WTC11 (cell line): ENCODE data around the gene ARL4D. TPM values are rescaled to one million over a fixed set of nuclear protein-coding genes. Genes with fewer than 3 reads are reported as not detected.

Experiments used
- ATAC-seq: fragments of 200-7000 bp; cut with Tn5 transposase; 2 replicates; pipeline ENCODE4 v1.10.0; 2021; ENCODE audit warnings: mild to moderate bottlenecking, moderate library complexity
- CTCF ChIA-PET: fragments of 300-600 bp; sonication (Branson Sonifier 250); formaldehyde crosslinking; loops from one replicate; lab custom pipeline; 2021; ENCODE audit warnings: antibody characterized with exemption; lab: Charles Lee
- POLR2A ChIA-PET: fragments of 350-600 bp; sonication (Branson Sonifier 250); formaldehyde crosslinking; loops from one replicate; lab custom pipeline; 2021; ENCODE audit warnings: antibody characterized with exemption; lab: Charles Lee
- DNase-seq: peaks from one replicate; pipeline ENCODE4 v3.0.0; 2021; ENCODE audit warnings: low spot score
- H3K27ac Mint-ChIP-seq: 2 replicates; pipeline ENCODE4 v1.8.0; 2021; ENCODE audit warnings: mixed read lengths
- H3K27me3 Mint-ChIP-seq: 2 replicates; pipeline ENCODE4 v1.8.0; 2021; ENCODE audit warnings: low read depth, mild to moderate bottlenecking, moderate library complexity, mixed read lengths
- H3K36me3 Mint-ChIP-seq: 2 replicates; pipeline ENCODE4 v1.8.0; 2021; ENCODE audit warnings: mixed read lengths
- H3K4me1 Mint-ChIP-seq: 2 replicates; pipeline ENCODE4 v1.8.0; 2022; ENCODE audit warnings: mixed read lengths
- H3K4me3 Mint-ChIP-seq: 2 replicates; pipeline ENCODE4 v1.8.0; 2021; ENCODE audit warnings: mild to moderate bottlenecking, moderate library complexity, mixed read lengths
- H3K9me3 Mint-ChIP-seq: 2 replicates; pipeline ENCODE4 v1.8.0; 2021; ENCODE audit warnings: mixed read lengths
- CREB1 ChIP-seq: sonication (generic); formaldehyde crosslinking; IDR thresholded peaks from 2 replicates; pipeline ENCODE4 v1.8.0; 2023; ENCODE audit warnings: mild to moderate bottlenecking, missing genetic modification reagents
- EMX1 ChIP-seq: fragments of 250-450 bp; sonication (Bioruptor Pico); IDR thresholded peaks from 2 replicates; pipeline ENCODE4 v1.8.0; 2021; ENCODE audit warnings: mild to moderate bottlenecking
- ESRRA ChIP-seq: sonication (generic); formaldehyde crosslinking; IDR thresholded peaks from 2 replicates; pipeline ENCODE4 v1.8.1; 2022; ENCODE audit warnings: mild to moderate bottlenecking, missing genetic modification reagents, borderline replicate concordance
- MLX ChIP-seq: sonication (generic); formaldehyde crosslinking; IDR thresholded peaks from 2 replicates; pipeline ENCODE4 v1.8.1; 2023; ENCODE audit warnings: mild to moderate bottlenecking, missing genetic modification reagents, moderate library complexity
- MXD4 ChIP-seq: fragments of 250-450 bp; sonication (Bioruptor Pico); IDR thresholded peaks from 2 replicates; pipeline ENCODE4 v1.8.0; 2021; ENCODE audit warnings: mild to moderate bottlenecking, moderate library complexity, borderline replicate concordance
- NR1H2 ChIP-seq: sonication (generic); formaldehyde crosslinking; IDR thresholded peaks from 2 replicates; pipeline ENCODE4 v1.9.0; 2021; ENCODE audit warnings: mild to moderate bottlenecking, moderate library complexity, missing genetic modification reagents
- RELA ChIP-seq: sonication (generic); formaldehyde crosslinking; IDR thresholded peaks from 2 replicates; pipeline ENCODE4 v1.8.1; 2022; ENCODE audit warnings: missing genetic modification reagents, mild to moderate bottlenecking, borderline replicate concordance
- SMAD3 ChIP-seq: sonication (generic); formaldehyde crosslinking; IDR thresholded peaks from 2 replicates; pipeline ENCODE4 v1.8.0; 2022; ENCODE audit warnings: missing genetic modification reagents, mild to moderate bottlenecking, borderline replicate concordance
- USF2 ChIP-seq: sonication (generic); formaldehyde crosslinking; IDR thresholded peaks from 2 replicates; pipeline ENCODE4 v1.8.1; 2023; ENCODE audit warnings: mild to moderate bottlenecking, missing genetic modification reagents, moderate library complexity
- ZMAT4 ChIP-seq: fragments of 250-450 bp; sonication (Bioruptor Pico); IDR thresholded peaks from 2 replicates; pipeline ENCODE4 v1.9.0; 2021; ENCODE audit warnings: mild to moderate bottlenecking
- ZNF138 ChIP-seq: sonication (generic); formaldehyde crosslinking; conservative IDR thresholded peaks from 2 replicates; pipeline ENCODE4 v1.8.1; 2022; ENCODE audit warnings: mild to moderate bottlenecking, moderate library complexity, missing genetic modification reagents
- total RNA-seq: library from RNA; stranded (reverse); gene quantifications from 3 replicates; pipeline ENCODE4 v1.2.3, GENCODE V29; 2021
- TF ChIP-seq, protein P1 (sequence below): fragments of 250-450 bp; sonication (Bioruptor Pico); IDR thresholded peaks from 2 replicates; pipeline ENCODE4 v2.1.2; 2022; ENCODE audit warnings: mild to moderate bottlenecking, moderate library complexity
- TF ChIP-seq, protein P2 (sequence below): sonication (generic); formaldehyde crosslinking; conservative IDR thresholded peaks from 2 replicates; pipeline ENCODE4 v1.8.1; 2022; ENCODE audit warnings: mild to moderate bottlenecking, missing genetic modification reagents
- TF ChIP-seq, protein P3 (sequence below): sonication (generic); formaldehyde crosslinking; IDR thresholded peaks from 2 replicates; pipeline ENCODE4 v1.8.0; 2022; ENCODE audit warnings: mild to moderate bottlenecking, missing genetic modification reagents
- TF ChIP-seq, protein P4 (sequence below): sonication (generic); formaldehyde crosslinking; IDR thresholded peaks from 2 replicates; pipeline ENCODE4 v1.8.1; 2023; ENCODE audit warnings: mild to moderate bottlenecking, missing genetic modification reagents
- TF ChIP-seq, protein P5 (sequence below): sonication (generic); formaldehyde crosslinking; IDR thresholded peaks from 2 replicates; pipeline ENCODE4 v1.8.1; 2023; ENCODE audit warnings: mild to moderate bottlenecking, missing genetic modification reagents, borderline replicate concordance

The ARL4D gene
- total RNA-seq, 1 experiment from 2014 or later, result 11.9 TPM

- DNase-seq (no peak), ATAC-seq (no peak)
- H3K27me3 Mint-ChIP-seq, result no peaks in the 10 kb centered on the region
- ChIA-PET CTCF (interaction anchor here (1.4 to 1.6 kb wide), 3 partner anchors 12 to 73 kb away, joined by 3 to 7 read pairs (median 4); partner anchors contain the start of genes ARL4D and DHX8), POLR2A (interaction anchor here (1.1 kb wide), 1 partner anchor 23 kb away, joined by 3 read pairs; no protein-coding TSS in a partner anchor)
- H3K27ac Mint-ChIP-seq, result no peak overlapping the region
- peaks cover 17% of the 10 kb centered on the region for H3K4me1 Mint-ChIP-seq
- no peak overlapping the region for H3K4me3 Mint-ChIP-seq
- no peaks in the 10 kb centered on the region for H3K36me3 Mint-ChIP-seq
- TF ChIP-seq, protein P1, sequence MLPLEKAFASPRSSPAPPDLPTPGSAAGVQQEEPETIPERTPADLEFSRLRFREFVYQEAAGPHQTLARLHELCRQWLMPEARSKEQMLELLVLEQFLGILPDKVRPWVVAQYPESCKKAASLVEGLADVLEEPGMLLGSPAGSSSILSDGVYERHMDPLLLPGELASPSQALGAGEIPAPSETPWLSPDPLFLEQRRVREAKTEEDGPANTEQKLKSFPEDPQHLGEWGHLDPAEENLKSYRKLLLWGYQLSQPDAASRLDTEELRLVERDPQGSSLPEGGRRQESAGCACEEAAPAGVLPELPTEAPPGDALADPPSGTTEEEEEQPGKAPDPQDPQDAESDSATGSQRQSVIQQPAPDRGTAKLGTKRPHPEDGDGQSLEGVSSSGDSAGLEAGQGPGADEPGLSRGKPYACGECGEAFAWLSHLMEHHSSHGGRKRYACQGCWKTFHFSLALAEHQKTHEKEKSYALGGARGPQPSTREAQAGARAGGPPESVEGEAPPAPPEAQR (CRISPR knock-in tag), result no peak
- TF ChIP-seq, protein P2, sequence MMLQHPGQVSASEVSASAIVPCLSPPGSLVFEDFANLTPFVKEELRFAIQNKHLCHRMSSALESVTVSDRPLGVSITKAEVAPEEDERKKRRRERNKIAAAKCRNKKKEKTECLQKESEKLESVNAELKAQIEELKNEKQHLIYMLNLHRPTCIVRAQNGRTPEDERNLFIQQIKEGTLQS (CRISPR knock-in tag), result no peak
- no peaks in the 10 kb centered on the region for H3K9me3 Mint-ChIP-seq
Observed at GRCh38 chr17:43410557-43411368, 12.0 kb downstream of the ARL4D start.

DNA sequence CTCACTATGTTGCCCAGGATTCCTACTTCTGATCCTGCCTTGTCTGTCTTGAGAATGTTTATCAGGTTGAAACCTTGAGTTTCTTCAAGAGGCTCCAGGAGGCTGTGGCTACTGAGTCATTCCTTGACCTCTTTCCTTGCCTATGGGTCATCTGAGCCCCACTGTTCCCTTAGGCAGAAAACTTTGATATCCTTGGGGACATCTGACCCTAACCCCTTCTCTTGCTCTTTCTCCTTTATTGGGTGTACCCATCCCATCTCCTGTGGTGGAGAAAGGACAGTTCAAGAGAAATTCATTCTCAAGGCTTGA, 12.5 kb downstream of the ARL4D start:
- no peaks in the 10 kb centered on the region for H3K36me3 Mint-ChIP-seq
- H3K27ac Mint-ChIP-seq, result no peak overlapping the region
- no peaks in the 10 kb centered on the region for H3K9me3 Mint-ChIP-seq
- ChIA-PET POLR2A (interaction anchor here (1.1 kb wide), 1 partner anchor 23 kb away, joined by 3 read pairs; no protein-coding TSS in a partner anchor), CTCF (interaction anchor here (1.6 to 2.5 kb wide), 3 partner anchors 13 to 72 kb away, joined by 4 to 11 read pairs (median 7); partner anchors contain the start of genes ARL4D and DHX8)
- peaks cover 17% of the 10 kb centered on the region for H3K4me1 Mint-ChIP-seq
- TF ChIP-seq ZNF138 (CRISPR knock-in tag), result no peak
- TF ChIP-seq EMX1 (CRISPR knock-in tag), result no peak
- no peak for TF ChIP-seq USF2 (CRISPR knock-in tag)
- H3K4me3 Mint-ChIP-seq, result no peak overlapping the region
- ATAC-seq, result no peak
- H3K27me3 Mint-ChIP-seq, result no peaks in the 10 kb centered on the region
- no peak for DNase-seq

GRCh38 chr17:43411749-43412148, 13.0 kb downstream of the ARL4D start:
- Mint-ChIP-seq H3K4me3 (no peak overlapping the region), H3K4me1 (peaks cover 17% of the 10 kb centered on the region), H3K27ac (no peak overlapping the region), H3K27me3 (no peaks in the 10 kb centered on the region), H3K36me3 (no peaks in the 10 kb centered on the region), H3K9me3 (no peaks in the 10 kb centered on the region)
- POLR2A ChIA-PET, result interaction anchor here (1.1 kb wide), 1 partner anchor 24 kb away, joined by 3 read pairs; no protein-coding TSS in a partner anchor
- no peak for DNase-seq
- CTCF ChIA-PET, result interaction anchor here (1.5 to 2.5 kb wide), 2 partner anchors 18 to 72 kb away, joined by 7 to 11 read pairs; partner anchors contain the start of gene DHX8
- TF ChIP-seq CREB1 (CRISPR knock-in tag), result no peak
- no peak for TF ChIP-seq SMAD3 (CRISPR knock-in tag)
- TF ChIP-seq MLX (CRISPR knock-in tag), result no peak
- TF ChIP-seq, protein P3, sequence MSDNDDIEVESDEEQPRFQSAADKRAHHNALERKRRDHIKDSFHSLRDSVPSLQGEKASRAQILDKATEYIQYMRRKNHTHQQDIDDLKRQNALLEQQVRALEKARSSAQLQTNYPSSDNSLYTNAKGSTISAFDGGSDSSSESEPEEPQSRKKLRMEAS (CRISPR knock-in tag), result no peak
- no peak for TF ChIP-seq MXD4 (CRISPR knock-in tag)
- TF ChIP-seq, protein P4, sequence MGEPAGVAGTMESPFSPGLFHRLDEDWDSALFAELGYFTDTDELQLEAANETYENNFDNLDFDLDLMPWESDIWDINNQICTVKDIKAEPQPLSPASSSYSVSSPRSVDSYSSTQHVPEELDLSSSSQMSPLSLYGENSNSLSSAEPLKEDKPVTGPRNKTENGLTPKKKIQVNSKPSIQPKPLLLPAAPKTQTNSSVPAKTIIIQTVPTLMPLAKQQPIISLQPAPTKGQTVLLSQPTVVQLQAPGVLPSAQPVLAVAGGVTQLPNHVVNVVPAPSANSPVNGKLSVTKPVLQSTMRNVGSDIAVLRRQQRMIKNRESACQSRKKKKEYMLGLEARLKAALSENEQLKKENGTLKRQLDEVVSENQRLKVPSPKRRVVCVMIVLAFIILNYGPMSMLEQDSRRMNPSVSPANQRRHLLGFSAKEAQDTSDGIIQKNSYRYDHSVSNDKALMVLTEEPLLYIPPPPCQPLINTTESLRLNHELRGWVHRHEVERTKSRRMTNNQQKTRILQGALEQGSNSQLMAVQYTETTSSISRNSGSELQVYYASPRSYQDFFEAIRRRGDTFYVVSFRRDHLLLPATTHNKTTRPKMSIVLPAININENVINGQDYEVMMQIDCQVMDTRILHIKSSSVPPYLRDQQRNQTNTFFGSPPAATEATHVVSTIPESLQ (CRISPR knock-in tag), result no peak
- TF ChIP-seq ESRRA (CRISPR knock-in tag), result no peak
- no peak for TF ChIP-seq RELA
- TF ChIP-seq EMX1 (CRISPR knock-in tag), result no peak
- TF ChIP-seq, protein P5, sequence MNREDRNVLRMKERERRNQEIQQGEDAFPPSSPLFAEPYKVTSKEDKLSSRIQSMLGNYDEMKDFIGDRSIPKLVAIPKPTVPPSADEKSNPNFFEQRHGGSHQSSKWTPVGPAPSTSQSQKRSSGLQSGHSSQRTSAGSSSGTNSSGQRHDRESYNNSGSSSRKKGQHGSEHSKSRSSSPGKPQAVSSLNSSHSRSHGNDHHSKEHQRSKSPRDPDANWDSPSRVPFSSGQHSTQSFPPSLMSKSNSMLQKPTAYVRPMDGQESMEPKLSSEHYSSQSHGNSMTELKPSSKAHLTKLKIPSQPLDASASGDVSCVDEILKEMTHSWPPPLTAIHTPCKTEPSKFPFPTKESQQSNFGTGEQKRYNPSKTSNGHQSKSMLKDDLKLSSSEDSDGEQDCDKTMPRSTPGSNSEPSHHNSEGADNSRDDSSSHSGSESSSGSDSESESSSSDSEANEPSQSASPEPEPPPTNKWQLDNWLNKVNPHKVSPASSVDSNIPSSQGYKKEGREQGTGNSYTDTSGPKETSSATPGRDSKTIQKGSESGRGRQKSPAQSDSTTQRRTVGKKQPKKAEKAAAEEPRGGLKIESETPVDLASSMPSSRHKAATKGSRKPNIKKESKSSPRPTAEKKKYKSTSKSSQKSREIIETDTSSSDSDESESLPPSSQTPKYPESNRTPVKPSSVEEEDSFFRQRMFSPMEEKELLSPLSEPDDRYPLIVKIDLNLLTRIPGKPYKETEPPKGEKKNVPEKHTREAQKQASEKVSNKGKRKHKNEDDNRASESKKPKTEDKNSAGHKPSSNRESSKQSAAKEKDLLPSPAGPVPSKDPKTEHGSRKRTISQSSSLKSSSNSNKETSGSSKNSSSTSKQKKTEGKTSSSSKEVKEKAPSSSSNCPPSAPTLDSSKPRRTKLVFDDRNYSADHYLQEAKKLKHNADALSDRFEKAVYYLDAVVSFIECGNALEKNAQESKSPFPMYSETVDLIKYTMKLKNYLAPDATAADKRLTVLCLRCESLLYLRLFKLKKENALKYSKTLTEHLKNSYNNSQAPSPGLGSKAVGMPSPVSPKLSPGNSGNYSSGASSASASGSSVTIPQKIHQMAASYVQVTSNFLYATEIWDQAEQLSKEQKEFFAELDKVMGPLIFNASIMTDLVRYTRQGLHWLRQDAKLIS, result no peak
- TF ChIP-seq NR1H2 (CRISPR knock-in tag), result no peak
- TF ChIP-seq ZMAT4 (CRISPR knock-in tag), result no peak
- TF ChIP-seq, protein P2 (CRISPR knock-in tag), result no peak
- no peak for ATAC-seq
